ENCODE results near the gene FARS2. TPM values are rescaled to one million over a fixed set of nuclear protein-coding genes. Genes with fewer than 3 reads are reported as not detected.

Gene FARS2
- polyA plus RNA-seq, 1 donor (not counting 4 experiments of a cell fraction or from before 2014, with no cell fraction given), result 21.3 TPM

DNA sequence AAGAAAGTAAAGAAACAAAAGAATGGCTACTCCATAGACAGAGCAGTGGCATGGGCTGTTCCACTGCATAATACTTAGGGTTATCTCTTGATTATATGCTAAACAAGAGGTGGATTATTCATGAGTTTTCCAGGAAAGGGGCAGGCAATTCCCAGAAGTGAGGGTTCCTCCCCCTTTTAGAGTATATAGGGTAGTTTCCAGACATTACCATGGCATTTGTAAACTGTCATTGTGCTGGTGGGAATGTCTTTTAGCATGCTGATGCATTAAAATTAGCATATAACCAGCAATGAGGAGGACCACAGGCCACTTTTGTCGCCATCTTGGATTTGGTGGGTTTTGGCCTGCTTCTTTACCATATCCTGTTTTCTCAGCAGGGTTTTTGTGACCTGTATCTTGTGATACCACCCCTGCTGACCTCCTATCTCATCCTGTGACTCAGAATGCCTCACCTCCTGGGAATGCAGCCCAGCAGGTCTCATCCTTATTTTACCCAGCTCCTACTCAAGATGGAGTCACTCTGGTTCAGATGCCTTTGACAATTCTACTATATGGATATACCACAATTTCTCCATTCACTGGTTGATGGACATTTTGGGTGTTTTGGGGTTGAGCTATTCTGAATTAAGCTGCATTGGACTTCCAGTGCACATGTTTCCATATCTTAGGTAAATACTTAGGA, 280.6 kb downstream of the FARS2 start:
- dilution Hi-C loops (cut with MboI; ENCODE audit: extremely low pct_ligation_motif_present, low sequenced_read_pairs), result no loop called here
- H3K4me2 ChIP-seq (ENCODE audit: control insufficient read depth, extremely low read depth, insufficient read depth, low read depth, low read length), result peak overlapping the region; percentile 30
- peak overlapping the region; percentile 57 for H3K9ac ChIP-seq (ENCODE audit: control insufficient read depth, extremely low read depth, insufficient read depth, low read length)

DNA sequence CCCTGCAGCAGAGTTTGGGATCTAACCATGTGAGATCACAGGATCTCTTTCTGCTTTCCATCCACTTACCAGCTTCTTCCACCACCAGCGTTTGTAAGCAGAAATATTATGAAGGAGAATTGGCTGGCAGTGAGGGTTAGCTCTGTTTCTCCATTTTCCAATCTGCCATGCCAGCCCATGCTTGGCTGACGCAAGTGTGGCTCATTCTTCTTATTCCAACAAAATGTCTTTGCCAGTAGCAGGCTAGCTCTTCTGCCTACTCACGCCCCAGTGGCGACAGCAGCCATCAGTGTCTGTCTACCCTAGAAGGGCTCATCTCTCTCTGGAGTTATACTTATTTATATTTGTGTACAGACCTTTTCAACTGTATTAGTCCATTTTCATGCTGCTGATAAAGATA, 286.2 kb downstream of the FARS2 start:
- TF ChIP-seq, protein P1, sequence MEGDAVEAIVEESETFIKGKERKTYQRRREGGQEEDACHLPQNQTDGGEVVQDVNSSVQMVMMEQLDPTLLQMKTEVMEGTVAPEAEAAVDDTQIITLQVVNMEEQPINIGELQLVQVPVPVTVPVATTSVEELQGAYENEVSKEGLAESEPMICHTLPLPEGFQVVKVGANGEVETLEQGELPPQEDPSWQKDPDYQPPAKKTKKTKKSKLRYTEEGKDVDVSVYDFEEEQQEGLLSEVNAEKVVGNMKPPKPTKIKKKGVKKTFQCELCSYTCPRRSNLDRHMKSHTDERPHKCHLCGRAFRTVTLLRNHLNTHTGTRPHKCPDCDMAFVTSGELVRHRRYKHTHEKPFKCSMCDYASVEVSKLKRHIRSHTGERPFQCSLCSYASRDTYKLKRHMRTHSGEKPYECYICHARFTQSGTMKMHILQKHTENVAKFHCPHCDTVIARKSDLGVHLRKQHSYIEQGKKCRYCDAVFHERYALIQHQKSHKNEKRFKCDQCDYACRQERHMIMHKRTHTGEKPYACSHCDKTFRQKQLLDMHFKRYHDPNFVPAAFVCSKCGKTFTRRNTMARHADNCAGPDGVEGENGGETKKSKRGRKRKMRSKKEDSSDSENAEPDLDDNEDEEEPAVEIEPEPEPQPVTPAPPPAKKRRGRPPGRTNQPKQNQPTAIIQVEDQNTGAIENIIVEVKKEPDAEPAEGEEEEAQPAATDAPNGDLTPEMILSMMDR (optimal IDR thresholded peaks at IDR 0.05 in 1 of 3, IDR thresholded peaks at IDR 0.05 in 1 of 3, conservative IDR thresholded peaks at IDR 0.05 in 1 of 3; ENCODE audit: extremely low read depth in 1 of 3, insufficient read depth in 2 of 3, low read length in 3 of 3), result no peak
- no peak for TF ChIP-seq EZH2 (IDR thresholded peaks at IDR 0.05; ENCODE audit: low read length)
- Histone ChIP-seq H3K36me3 (ENCODE audit: control insufficient read depth in 2 of 2, extremely low read depth in 1 of 2, insufficient read depth in 2 of 2, low read length in 2 of 2) (no peaks in the 10 kb centered on the region), H3K27me3 (ENCODE audit: control insufficient read depth, extremely low read depth, insufficient read depth, low read length) (no peaks in the 10 kb centered on the region), H4K20me1 (ENCODE audit: control insufficient read depth, extremely low read depth, insufficient read depth, low read length) (no peaks in the 10 kb centered on the region), H3K79me2 (ENCODE audit: control insufficient read depth, insufficient read depth, low read length) (no peaks in the 10 kb centered on the region), H3K27ac (ENCODE audit: control insufficient read depth, insufficient read depth, low read length) (no peak overlapping the region), H3K4me1 (ENCODE audit: control insufficient read depth, extremely low read depth, insufficient read depth, low read length) (no peaks in the 10 kb centered on the region), H3K9ac (ENCODE audit: control insufficient read depth, extremely low read depth, insufficient read depth, low read length) (no peak overlapping the region), H3K4me3 (ENCODE audit: control insufficient read depth in 2 of 3, extremely low read depth in 1 of 3, insufficient read depth in 2 of 3, low read depth in 1 of 3, low read length in 3 of 3) (no peak overlapping the region), H2AFZ (ENCODE audit: control insufficient read depth, low read length) (no peak overlapping the region), H3K9me3 (ENCODE audit: control insufficient read depth, low read depth, low read length) (peaks cover 12% of the 10 kb centered on the region), H3K9me1 (ENCODE audit: control insufficient read depth, extremely low read depth, insufficient read depth, low read length) (no peaks in the 10 kb centered on the region), H3K4me2 (ENCODE audit: control insufficient read depth, extremely low read depth, insufficient read depth, low read depth, low read length) (no peak overlapping the region)
- FAIRE-seq (no peak), DNase-seq (ENCODE audit: low read depth, low spot score) (no peak)
- dilution Hi-C loops (cut with MboI; ENCODE audit: extremely low pct_ligation_motif_present, low sequenced_read_pairs), result no loop called here

More for the DNA sequence above, 280.6 kb downstream of the FARS2 start:
- Histone ChIP-seq H3K27ac (ENCODE audit: control insufficient read depth, insufficient read depth, low read length) (peak overlapping the region; percentile 82), H3K27me3 (ENCODE audit: control insufficient read depth, extremely low read depth, insufficient read depth, low read length) (no peaks in the 10 kb centered on the region), H2AFZ (ENCODE audit: control insufficient read depth, low read length) (peak overlapping the region; percentile 71), H3K79me2 (ENCODE audit: control insufficient read depth, insufficient read depth, low read length) (no peaks in the 10 kb centered on the region), H4K20me1 (ENCODE audit: control insufficient read depth, extremely low read depth, insufficient read depth, low read length) (no peaks in the 10 kb centered on the region), H3K4me3 (ENCODE audit: control insufficient read depth in 2 of 3, extremely low read depth in 1 of 3, insufficient read depth in 2 of 3, low read depth in 1 of 3, low read length in 3 of 3) (no peak overlapping the region), H3K9me3 (ENCODE audit: control insufficient read depth, low read depth, low read length) (peaks cover 6% of the 10 kb centered on the region), H3K36me3 (ENCODE audit: control insufficient read depth in 2 of 2, extremely low read depth in 1 of 2, insufficient read depth in 2 of 2, low read length in 2 of 2) (no peaks in the 10 kb centered on the region), H3K4me1 (ENCODE audit: control insufficient read depth, extremely low read depth, insufficient read depth, low read length) (peaks cover 14% of the 10 kb centered on the region), H3K9me1 (ENCODE audit: control insufficient read depth, extremely low read depth, insufficient read depth, low read length) (no peaks in the 10 kb centered on the region)
- TF ChIP-seq EZH2 (IDR thresholded peaks at IDR 0.05; ENCODE audit: low read length), result no peak
- TF ChIP-seq, protein P1 (optimal IDR thresholded peaks at IDR 0.05 in 1 of 3, IDR thresholded peaks at IDR 0.05 in 1 of 3, conservative IDR thresholded peaks at IDR 0.05 in 1 of 3; ENCODE audit: extremely low read depth in 1 of 3, insufficient read depth in 2 of 3, low read length in 3 of 3), result peak in 1 of 3 experiments; percentile 2
- FAIRE-seq (peak; percentile 88), DNase-seq (ENCODE audit: low read depth, low spot score) (peak; percentile 15)
